ENCODE data around the gene TET3. TPM values are rescaled to one million over a fixed set of nuclear protein-coding genes. Genes with fewer than 3 reads are reported as not detected.

Gene TET3
- polyA plus RNA-seq, 1 donor from 2014 or later = 18.2 TPM

DNA sequence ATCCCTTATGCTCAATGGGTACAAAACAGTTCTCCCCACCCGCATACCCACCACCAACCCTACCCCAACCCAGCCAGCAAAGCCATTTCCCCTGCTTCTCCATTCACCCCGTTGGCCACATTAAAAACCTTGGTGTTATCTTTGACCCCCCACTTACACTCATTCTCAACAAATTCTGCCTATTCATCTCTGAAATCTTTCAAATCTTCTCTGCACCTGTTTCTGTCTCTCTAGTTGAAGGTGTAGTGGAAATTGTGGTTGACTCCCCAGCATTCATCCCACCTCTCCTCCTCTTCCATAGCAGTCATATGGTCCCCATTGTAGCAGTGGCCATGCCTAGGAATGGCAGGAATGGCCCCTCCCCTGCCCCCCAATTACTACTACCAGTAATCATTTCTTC, 20.5 kb upstream of the TET3 start:
- no peak overlapping the region for H3K27ac ChIP-seq (ENCODE audit: low read length)
- H3K9me3 ChIP-seq (ENCODE audit: low read length) = no peaks in the 10 kb centered on the region
- H3F3A ChIP-seq (ENCODE audit: insufficient read depth, low read length, poor library complexity, severe bottlenecking) = no peaks in the 10 kb centered on the region
- H3K4me3 ChIP-seq (ENCODE audit: low read length) = no peak overlapping the region
- no peaks in the 10 kb centered on the region for H3K79me2 ChIP-seq (replicated peaks; ENCODE audit: insufficient read depth, low read length)
- H3K4me2 ChIP-seq (ENCODE audit: low read length) = no peak overlapping the region
- H3K27me3 ChIP-seq (ENCODE audit: insufficient read depth, low read depth, low read length) = no peaks in the 10 kb centered on the region
- no peaks in the 10 kb centered on the region for H3K9me2 ChIP-seq (ENCODE audit: insufficient read depth, low read length)
- H3K9ac ChIP-seq (ENCODE audit: low read length) = no peak overlapping the region
- no peaks in the 10 kb centered on the region for H4K20me1 ChIP-seq (ENCODE audit: insufficient read depth)
- peaks cover 2% of the 10 kb centered on the region for H3K36me3 ChIP-seq (ENCODE audit: insufficient read depth, low read length)
- TF ChIP-seq RAD21 (conservative IDR thresholded peaks at IDR 0.05) = no peak
- no peak overlapping the region for H2AFZ ChIP-seq (ENCODE audit: low read depth, low read length)

GRCh38 chr2:73965053-73965452, 19.7 kb upstream of the TET3 start:
- H3K27ac ChIP-seq (ENCODE audit: low read length) = no peak overlapping the region
- H3K4me3 ChIP-seq (ENCODE audit: low read length) = no peak overlapping the region
- H3K27me3 ChIP-seq (ENCODE audit: insufficient read depth, low read depth, low read length) = no peaks in the 10 kb centered on the region
- TF ChIP-seq POLR2AphosphoS5 (IDR thresholded peaks at IDR 0.05) = no peak
- TF ChIP-seq MXI1 (conservative IDR thresholded peaks at IDR 0.05; ENCODE audit: poor library complexity, severe bottlenecking) = no peak
- H2AFZ ChIP-seq (ENCODE audit: low read depth, low read length) = no peak overlapping the region
- no peak overlapping the region for H3K9ac ChIP-seq (ENCODE audit: low read length)
- no peaks in the 10 kb centered on the region for H3K9me2 ChIP-seq (ENCODE audit: insufficient read depth, low read length)
- H3K4me2 ChIP-seq (ENCODE audit: low read length) = no peak overlapping the region
- no peaks in the 10 kb centered on the region for H3K79me2 ChIP-seq (replicated peaks; ENCODE audit: insufficient read depth, low read length)
- H4K20me1 ChIP-seq (ENCODE audit: insufficient read depth) = no peaks in the 10 kb centered on the region
- H3F3A ChIP-seq (ENCODE audit: insufficient read depth, low read length, poor library complexity, severe bottlenecking) = no peaks in the 10 kb centered on the region
- no peaks in the 10 kb centered on the region for H3K36me3 ChIP-seq (ENCODE audit: insufficient read depth, low read length)
- H3K9me3 ChIP-seq (ENCODE audit: low read length) = no peaks in the 10 kb centered on the region

GRCh38 chr2:73968357-73968937, 16.3 kb upstream of the TET3 start:
- H3K4me2 ChIP-seq (ENCODE audit: low read length) = no peak overlapping the region
- H3F3A ChIP-seq (ENCODE audit: insufficient read depth, low read length, poor library complexity, severe bottlenecking) = no peaks in the 10 kb centered on the region
- H3K9me2 ChIP-seq (ENCODE audit: insufficient read depth, low read length) = no peaks in the 10 kb centered on the region
- no peaks in the 10 kb centered on the region for H3K9me3 ChIP-seq (ENCODE audit: low read length)
- no peaks in the 10 kb centered on the region for H4K20me1 ChIP-seq (ENCODE audit: insufficient read depth)
- H3K27me3 ChIP-seq (ENCODE audit: insufficient read depth, low read depth, low read length) = no peaks in the 10 kb centered on the region
- H2AFZ ChIP-seq (ENCODE audit: low read depth, low read length) = no peak overlapping the region
- TF ChIP-seq TAF1 (IDR thresholded peaks at IDR 0.05; ENCODE audit: low read depth) (no peak), EZH2 (IDR thresholded peaks at IDR 0.05; ENCODE audit: borderline replicate concordance, insufficient read depth, low read length, poor library complexity, severe bottlenecking) (no peak), POLR2AphosphoS5 (IDR thresholded peaks at IDR 0.05) (no peak), RAD21 (conservative IDR thresholded peaks at IDR 0.05) (no peak), MXI1 (conservative IDR thresholded peaks at IDR 0.05; ENCODE audit: poor library complexity, severe bottlenecking) (no peak)
- H3K36me3 ChIP-seq (ENCODE audit: insufficient read depth, low read length) = no peaks in the 10 kb centered on the region
- no peak overlapping the region for H3K9ac ChIP-seq (ENCODE audit: low read length)
- H3K27ac ChIP-seq (ENCODE audit: low read length) = no peak overlapping the region
- H3K79me2 ChIP-seq (replicated peaks; ENCODE audit: insufficient read depth, low read length) = no peaks in the 10 kb centered on the region
- H3K4me3 ChIP-seq (ENCODE audit: low read length) = no peak overlapping the region

DNA sequence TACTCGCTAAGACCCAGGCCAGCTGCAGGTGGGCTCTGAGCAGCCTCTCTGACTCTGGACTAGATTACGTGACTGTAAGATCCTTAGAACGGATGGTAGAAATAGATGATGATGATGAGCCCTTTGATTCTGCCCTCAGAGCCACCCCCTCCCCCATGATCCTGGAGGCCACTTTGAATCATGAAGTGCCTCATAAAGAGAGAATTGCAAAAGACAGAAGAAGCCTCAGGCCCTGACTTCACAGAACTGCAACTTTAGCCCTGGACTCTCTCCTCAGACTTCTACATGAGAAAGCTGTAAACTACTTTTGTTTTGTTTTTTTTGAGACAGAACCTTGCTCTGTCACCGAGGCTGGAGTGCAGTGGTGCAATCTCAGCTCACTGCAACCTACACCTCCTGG, 15.4 kb upstream of the TET3 start:
- Histone ChIP-seq H3K9ac (ENCODE audit: low read length) (no peak overlapping the region), H3K79me2 (replicated peaks; ENCODE audit: insufficient read depth, low read length) (no peaks in the 10 kb centered on the region), H3K27me3 (ENCODE audit: insufficient read depth, low read depth, low read length) (no peaks in the 10 kb centered on the region), H2AFZ (ENCODE audit: low read depth, low read length) (no peak overlapping the region), H3K4me3 (ENCODE audit: low read length) (no peak overlapping the region), H4K20me1 (ENCODE audit: insufficient read depth) (no peaks in the 10 kb centered on the region), H3K4me2 (ENCODE audit: low read length) (no peak overlapping the region), H3F3A (ENCODE audit: insufficient read depth, low read length, poor library complexity, severe bottlenecking) (no peaks in the 10 kb centered on the region), H3K9me2 (ENCODE audit: insufficient read depth, low read length) (no peaks in the 10 kb centered on the region), H3K9me3 (ENCODE audit: low read length) (no peaks in the 10 kb centered on the region), H3K27ac (ENCODE audit: low read length) (no peak overlapping the region), H3K36me3 (ENCODE audit: insufficient read depth, low read length) (no peaks in the 10 kb centered on the region)
- TF ChIP-seq, protein P1, sequence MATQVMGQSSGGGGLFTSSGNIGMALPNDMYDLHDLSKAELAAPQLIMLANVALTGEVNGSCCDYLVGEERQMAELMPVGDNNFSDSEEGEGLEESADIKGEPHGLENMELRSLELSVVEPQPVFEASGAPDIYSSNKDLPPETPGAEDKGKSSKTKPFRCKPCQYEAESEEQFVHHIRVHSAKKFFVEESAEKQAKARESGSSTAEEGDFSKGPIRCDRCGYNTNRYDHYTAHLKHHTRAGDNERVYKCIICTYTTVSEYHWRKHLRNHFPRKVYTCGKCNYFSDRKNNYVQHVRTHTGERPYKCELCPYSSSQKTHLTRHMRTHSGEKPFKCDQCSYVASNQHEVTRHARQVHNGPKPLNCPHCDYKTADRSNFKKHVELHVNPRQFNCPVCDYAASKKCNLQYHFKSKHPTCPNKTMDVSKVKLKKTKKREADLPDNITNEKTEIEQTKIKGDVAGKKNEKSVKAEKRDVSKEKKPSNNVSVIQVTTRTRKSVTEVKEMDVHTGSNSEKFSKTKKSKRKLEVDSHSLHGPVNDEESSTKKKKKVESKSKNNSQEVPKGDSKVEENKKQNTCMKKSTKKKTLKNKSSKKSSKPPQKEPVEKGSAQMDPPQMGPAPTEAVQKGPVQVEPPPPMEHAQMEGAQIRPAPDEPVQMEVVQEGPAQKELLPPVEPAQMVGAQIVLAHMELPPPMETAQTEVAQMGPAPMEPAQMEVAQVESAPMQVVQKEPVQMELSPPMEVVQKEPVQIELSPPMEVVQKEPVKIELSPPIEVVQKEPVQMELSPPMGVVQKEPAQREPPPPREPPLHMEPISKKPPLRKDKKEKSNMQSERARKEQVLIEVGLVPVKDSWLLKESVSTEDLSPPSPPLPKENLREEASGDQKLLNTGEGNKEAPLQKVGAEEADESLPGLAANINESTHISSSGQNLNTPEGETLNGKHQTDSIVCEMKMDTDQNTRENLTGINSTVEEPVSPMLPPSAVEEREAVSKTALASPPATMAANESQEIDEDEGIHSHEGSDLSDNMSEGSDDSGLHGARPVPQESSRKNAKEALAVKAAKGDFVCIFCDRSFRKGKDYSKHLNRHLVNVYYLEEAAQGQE (IDR thresholded peaks at IDR 0.05; ENCODE audit: borderline replicate concordance) = no peak
- no peak for TF ChIP-seq SMC3 (conservative IDR thresholded peaks at IDR 0.05; ENCODE audit: poor library complexity)
- TF ChIP-seq RAD21 (conservative IDR thresholded peaks at IDR 0.05) = no peak
- no peak for TF ChIP-seq TAF1 (IDR thresholded peaks at IDR 0.05; ENCODE audit: low read depth)
- TF ChIP-seq EP300 (conservative IDR thresholded peaks at IDR 0.05; ENCODE audit: poor library complexity, severe bottlenecking) = no peak
